Mucosa of descending colon (tissue), 3 donors: ENCODE measurements around the gene ZNF90. TPM values are rescaled to one million over a fixed set of nuclear protein-coding genes. Genes with fewer than 3 reads are reported as not detected.
"Not testable (repeated sequence)": the region's sequence is repeated elsewhere in the genome, so short reads cannot be mapped to it uniquely, and the experiment has no call there.

ENCODE experiments used
- ATAC-seq: fragments of 200-7000 bp; cut with Tn5 transposase; one replicate; pipeline ENCODE4 v1.9.1; 2020; ENCODE audit warnings: mild to moderate bottlenecking, moderate library complexity
- DNase-seq, 3 donors: peaks; one replicate each; pipeline ENCODE4 v3.0.0-alpha.2; 2020
- H3K36me3 ChIP-seq: fragments of 200-600 bp; one replicate; pipeline ENCODE4 v1.8.0; 2021; ENCODE audit warnings: low read depth, mild to moderate bottlenecking
- H3K4me1 ChIP-seq: fragments of 200-600 bp; one replicate; pipeline ENCODE4 v1.8.0; 2021; ENCODE audit warnings: low read depth, mild to moderate bottlenecking
- H3K4me3 ChIP-seq: fragments of 200-600 bp; one replicate; pipeline ENCODE4 v1.8.0; 2021; ENCODE audit warnings: mild to moderate bottlenecking
- H3K9me3 ChIP-seq: fragments of 200-600 bp; one replicate; pipeline ENCODE4 v1.8.0; 2021; ENCODE audit warnings: mild to moderate bottlenecking
- intact Hi-C, 2 donors: fragments of 100-400 bp; cut with DNase I in 1 of 2; cut with micrococcal nuclease in 1 of 2; formaldehyde crosslinking; loops; one replicate each; pipeline versions ENCODE4 v1.11.0 to v1.11.1; 2022; cut with DNase I, micrococcal nuclease
- total RNA-seq, 3 donors: library from RNA; stranded (reverse); fragmentation: NEBNext Ultra II Directional in 2 of 3; extraction: Animal tissue kit (Norgen Biotek cat#: 25700) in 2 of 3; gene quantifications; one replicate each; pipeline versions ENCODE4 v1.2.1 to v1.2.4, GENCODE V29; 2021 to 2023
- TF ChIP-seq, protein P1 (sequence below): fragments of 200-600 bp; IDR thresholded peaks from one replicate; pipeline ENCODE4 v1.8.0; 2022; ENCODE audit warnings: antibody characterized with exemption, mild to moderate bottlenecking
- donor health status: DM: no; HTN: no; CAD: no; lungs with moderate emphysema.
- donor health status: DM: no; HTN: no; CAD: no.
- donor health status: DM: no; HTN: yes; CAD: no.

Gene ZNF90
- total RNA-seq, 3 donors from 2014 or later, result 1.9 to 4.7 (median 2.9) TPM

DNA sequence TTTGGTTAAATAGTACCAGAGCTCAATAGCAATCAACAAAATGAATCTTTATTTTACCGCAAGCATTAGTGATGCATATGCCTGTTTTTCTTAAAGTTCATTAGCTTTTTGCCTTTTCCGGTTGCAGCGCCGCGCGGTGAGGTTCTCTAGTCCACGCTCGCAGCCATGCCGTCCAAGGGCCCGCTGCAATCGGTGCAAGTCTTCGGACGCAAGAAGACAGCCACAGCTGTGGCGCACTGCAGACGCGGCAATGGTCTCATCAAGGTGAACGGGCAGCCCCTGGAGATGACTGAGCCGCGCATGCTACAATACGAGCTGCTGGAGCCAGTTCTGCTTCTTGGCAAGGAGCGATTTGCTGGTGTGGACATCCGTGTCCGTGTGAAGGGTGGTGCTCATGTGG, 47.1 kb downstream of the ZNF90 start:
- Histone ChIP-seq H3K9me3 (peaks cover 97% of the 10 kb centered on the region), H3K36me3 (no peaks in the 10 kb centered on the region), H3K4me1 (no peaks in the 10 kb centered on the region), H3K4me3 (no peak overlapping the region)
- intact Hi-C loops, result no loop called here
- ATAC-seq (no peak), DNase-seq (no peak)
- TF ChIP-seq, protein P1, sequence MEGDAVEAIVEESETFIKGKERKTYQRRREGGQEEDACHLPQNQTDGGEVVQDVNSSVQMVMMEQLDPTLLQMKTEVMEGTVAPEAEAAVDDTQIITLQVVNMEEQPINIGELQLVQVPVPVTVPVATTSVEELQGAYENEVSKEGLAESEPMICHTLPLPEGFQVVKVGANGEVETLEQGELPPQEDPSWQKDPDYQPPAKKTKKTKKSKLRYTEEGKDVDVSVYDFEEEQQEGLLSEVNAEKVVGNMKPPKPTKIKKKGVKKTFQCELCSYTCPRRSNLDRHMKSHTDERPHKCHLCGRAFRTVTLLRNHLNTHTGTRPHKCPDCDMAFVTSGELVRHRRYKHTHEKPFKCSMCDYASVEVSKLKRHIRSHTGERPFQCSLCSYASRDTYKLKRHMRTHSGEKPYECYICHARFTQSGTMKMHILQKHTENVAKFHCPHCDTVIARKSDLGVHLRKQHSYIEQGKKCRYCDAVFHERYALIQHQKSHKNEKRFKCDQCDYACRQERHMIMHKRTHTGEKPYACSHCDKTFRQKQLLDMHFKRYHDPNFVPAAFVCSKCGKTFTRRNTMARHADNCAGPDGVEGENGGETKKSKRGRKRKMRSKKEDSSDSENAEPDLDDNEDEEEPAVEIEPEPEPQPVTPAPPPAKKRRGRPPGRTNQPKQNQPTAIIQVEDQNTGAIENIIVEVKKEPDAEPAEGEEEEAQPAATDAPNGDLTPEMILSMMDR, result no peak

- intact Hi-C loops, DNase-seq, ATAC-seq: not testable (repeated sequence)
Measured at GRCh38 chr19:20132933-20133332, 55.1 kb downstream of the ZNF90 start.

DNA sequence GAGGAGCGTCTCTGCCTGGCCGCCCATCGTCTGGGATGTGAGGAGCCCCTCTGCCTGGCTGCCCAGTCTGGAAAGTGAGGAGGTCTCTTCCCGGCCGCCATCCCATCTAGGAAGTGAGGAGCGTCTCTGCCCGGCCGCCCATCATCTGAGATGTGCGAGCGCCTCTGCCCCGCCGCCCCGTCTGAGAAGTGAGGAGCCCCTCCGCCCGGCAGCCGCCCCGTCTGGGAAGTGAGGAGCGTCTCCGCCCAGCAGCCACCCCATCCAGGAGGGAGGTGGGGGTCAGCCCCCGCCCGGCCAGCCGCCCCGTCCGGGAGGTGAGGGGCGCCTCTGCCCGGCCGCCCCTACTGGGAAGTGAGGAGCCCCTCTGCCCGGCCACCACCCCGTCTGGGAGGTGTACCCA, 59.9 kb downstream of the ZNF90 start:
- ATAC-seq, H3K36me3 ChIP-seq, H3K4me1 ChIP-seq, intact Hi-C loops, DNase-seq, H3K4me3 ChIP-seq: not testable (repeated sequence)
- peaks cover 41% of the 10 kb centered on the region for H3K9me3 ChIP-seq

More at GRCh38 chr19:20132933-20133332, 55.1 kb downstream of the ZNF90 start:
- H3K4me1 ChIP-seq, H3K4me3 ChIP-seq, H3K36me3 ChIP-seq: not testable (repeated sequence)
- peaks cover 67% of the 10 kb centered on the region for H3K9me3 ChIP-seq

DNA sequence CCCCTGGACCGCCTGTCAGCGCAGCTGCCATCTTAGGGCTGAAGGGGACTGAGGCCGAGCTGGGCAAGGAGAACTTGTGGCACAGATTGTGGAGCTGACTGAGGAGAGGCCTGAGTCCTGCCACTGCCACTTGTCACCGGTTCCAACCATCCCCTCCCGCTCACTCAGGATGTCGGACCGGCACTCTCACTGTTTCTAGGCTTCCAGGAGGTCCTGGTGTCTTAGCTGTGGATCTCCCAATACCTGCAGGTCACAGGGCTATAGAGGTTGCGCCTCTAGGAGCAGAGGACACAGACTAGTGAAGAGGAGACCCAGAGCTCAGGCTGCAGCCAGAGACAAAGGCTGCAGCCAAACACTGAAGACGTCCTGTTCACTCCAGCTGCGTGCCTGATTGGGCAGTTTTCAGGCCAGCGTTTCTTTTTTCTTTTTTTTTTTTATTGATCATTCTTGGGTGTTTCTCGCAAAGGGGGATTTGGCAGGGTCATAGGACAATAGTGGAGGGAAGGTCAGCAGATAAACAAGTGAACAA, 73.9 kb downstream of the ZNF90 start:
- DNase-seq, result no peak
- Histone ChIP-seq H3K4me3 (no peak overlapping the region), H3K4me1 (no peaks in the 10 kb centered on the region), H3K9me3 (no peaks in the 10 kb centered on the region), H3K36me3 (no peaks in the 10 kb centered on the region)
- TF ChIP-seq, protein P1, result no peak
- intact Hi-C loops, result no loop called here
- ATAC-seq, result no peak

DNA sequence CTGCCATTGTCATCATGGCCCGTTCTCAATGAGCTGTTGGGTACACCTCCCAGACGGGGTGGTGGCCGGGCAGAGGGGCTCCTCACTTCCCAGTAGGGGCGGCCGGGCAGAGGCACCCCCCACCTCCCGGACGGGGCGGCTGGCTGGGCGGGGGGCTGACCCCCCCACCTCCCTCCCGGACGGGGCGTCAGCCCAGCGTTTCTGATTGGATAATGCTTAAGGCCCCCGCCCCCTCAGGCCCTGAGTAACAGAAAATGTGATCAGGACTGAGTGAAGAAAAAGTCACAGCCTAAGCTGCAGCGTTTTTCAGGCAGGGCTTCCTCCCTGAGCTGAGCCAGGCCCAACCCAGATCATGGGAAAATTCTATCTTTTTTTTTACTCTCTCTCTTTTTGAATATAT, 74.7 kb downstream of the ZNF90 start:
- H3K36me3 ChIP-seq, H3K4me1 ChIP-seq, DNase-seq, H3K9me3 ChIP-seq, ATAC-seq, intact Hi-C loops, H3K4me3 ChIP-seq: not testable (repeated sequence)

- no peak for ATAC-seq
- DNase-seq, result no peak
- intact Hi-C loops, result no loop called here
- H3K4me3 ChIP-seq, result no peak overlapping the region
- no peaks in the 10 kb centered on the region for H3K4me1 ChIP-seq
- no peaks in the 10 kb centered on the region for H3K36me3 ChIP-seq
- TF ChIP-seq, protein P1, result no peak
- no peaks in the 10 kb centered on the region for H3K9me3 ChIP-seq
Measured at GRCh38 chr19:20153281-20153680, 75.5 kb downstream of the ZNF90 start.

DNA sequence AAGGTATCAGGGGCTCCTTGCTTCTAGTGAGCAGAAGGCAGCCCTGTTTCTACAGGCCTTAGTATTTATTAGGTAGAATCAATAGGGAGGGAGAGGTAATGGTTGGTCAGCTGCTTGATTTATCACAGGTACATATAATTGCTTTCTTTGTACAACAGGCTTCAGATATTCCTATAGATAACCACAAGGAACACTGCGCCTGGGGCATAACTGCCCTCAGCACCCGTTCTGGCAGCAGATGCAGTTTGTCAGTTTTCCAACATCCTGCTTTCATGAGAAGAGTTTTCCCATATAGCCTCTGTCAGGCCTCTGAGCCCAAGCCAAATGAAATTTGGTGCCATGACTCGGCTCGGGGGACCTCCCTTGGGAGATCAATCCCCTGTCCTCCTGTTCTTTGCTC, 76.8 kb downstream of the ZNF90 start:
- DNase-seq (no peak), ATAC-seq (no peak)
- TF ChIP-seq, protein P1, result no peak
- H3K4me1 ChIP-seq, result no peaks in the 10 kb centered on the region
- intact Hi-C loops, result no loop called here
- H3K4me3 ChIP-seq, result no peak overlapping the region
- H3K9me3 ChIP-seq, result no peaks in the 10 kb centered on the region
- H3K36me3 ChIP-seq, result no peaks in the 10 kb centered on the region
